HEK293T (cell line): ENCODE data around the gene ARMS2.

ENCODE experiments used
- CTCF ChIA-PET: fragments of 350-600 bp; formaldehyde crosslinking; extraction: SDS; loops from one replicate; lab custom pipeline; 2021; ENCODE audit warnings: antibody characterized with exemption, inconsistent platforms; lab: Yijun Ruan, JAX
- POLR2A ChIA-PET: fragments of 350-600 bp; formaldehyde crosslinking; extraction: SDS; loops from one replicate; lab custom pipeline; 2020; ENCODE audit warnings: antibody characterized with exemption, inconsistent platforms; lab: Yijun Ruan, JAX
- DNase-seq: peaks from one replicate; pipeline ENCODE4 v3.0.0; 2012; ENCODE audit warnings: mixed read lengths; ENCODE audit errors: extremely low spot score
- ARNT ChIP-seq: fragments of 450-650 bp; IDR thresholded peaks from 2 replicates; pipeline ENCODE4 v1.6.1; 2017; ENCODE audit warnings: mild to moderate bottlenecking
- BHLHE40 ChIP-seq: fragments of 450-650 bp; IDR thresholded peaks from 2 replicates; pipeline ENCODE4 v1.6.1; 2016; ENCODE audit warnings: mild to moderate bottlenecking, moderate library complexity, borderline replicate concordance
- CTBP1 ChIP-seq: fragments of 450-650 bp; IDR thresholded peaks from 2 replicates; pipeline ENCODE4 v1.6.1; 2016; ENCODE audit warnings: borderline replicate concordance
- ELF4 ChIP-seq: fragments of 450-650 bp; IDR thresholded peaks from 2 replicates; pipeline ENCODE4 v1.6.1; 2017; ENCODE audit warnings: antibody characterized with exemption
- FOXA1 ChIP-seq: fragments of 450-650 bp; IDR thresholded peaks from 2 replicates; pipeline ENCODE4 v1.6.1; 2016; ENCODE audit warnings: mild to moderate bottlenecking
- FOXK2 ChIP-seq: fragments of 450-650 bp; IDR thresholded peaks from 2 replicates; pipeline ENCODE4 v1.6.1; 2016; ENCODE audit warnings: mild to moderate bottlenecking
- FOXM1 ChIP-seq: fragments of 450-650 bp; IDR thresholded peaks from 2 replicates; pipeline ENCODE4 v1.6.1; 2017; ENCODE audit warnings: mild to moderate bottlenecking, borderline replicate concordance
- HDGF ChIP-seq: fragments of 450-650 bp; IDR thresholded peaks from 2 replicates; pipeline ENCODE4 v1.6.1; 2017; ENCODE audit warnings: antibody characterized with exemption, borderline replicate concordance
- L3MBTL2 ChIP-seq: fragments of 450-650 bp; conservative IDR thresholded peaks from 2 replicates; pipeline ENCODE4 v1.6.1; 2016; ENCODE audit warnings: mild to moderate bottlenecking
- LEF1 ChIP-seq: fragments of 450-650 bp; IDR thresholded peaks from 2 replicates; pipeline ENCODE4 v1.6.1; 2017; ENCODE audit warnings: mild to moderate bottlenecking, borderline replicate concordance
- NFRKB ChIP-seq: fragments of 450-650 bp; IDR thresholded peaks from 2 replicates; pipeline ENCODE4 v1.6.1; 2016; ENCODE audit warnings: mild to moderate bottlenecking, moderate library complexity
- SP1 ChIP-seq: fragments of 450-650 bp; IDR thresholded peaks from 2 replicates; pipeline ENCODE4 v1.6.1; 2017
- SUZ12 ChIP-seq: fragments of 450-650 bp; IDR thresholded peaks from 2 replicates; pipeline ENCODE4 v1.6.1; 2016; ENCODE audit warnings: mild to moderate bottlenecking
- TARDBP ChIP-seq: fragments of 450-650 bp; IDR thresholded peaks from 2 replicates; pipeline ENCODE4 v1.6.1; 2016
- ZNF384 ChIP-seq: fragments of 450-650 bp; IDR thresholded peaks from 2 replicates; pipeline ENCODE4 v1.6.1; 2016
- TF ChIP-seq, protein P1 (sequence below): fragments of 450-650 bp; IDR thresholded peaks from 2 replicates; pipeline ENCODE4 v1.6.1; 2016

ARMS2 gene

GRCh38 chr10:122446668-122447423 lies 7.6 kb upstream of the ARMS2 start:
- ChIA-PET POLR2A (no interaction called here), CTCF (interaction anchor here (0.6 to 1.7 kb wide), 2 partner anchors 12 to 118 kb away, joined by 3 to 5 read pairs; no protein-coding TSS in a partner anchor)
- peak; percentile 77 for DNase-seq
- TF ChIP-seq, protein P1, sequence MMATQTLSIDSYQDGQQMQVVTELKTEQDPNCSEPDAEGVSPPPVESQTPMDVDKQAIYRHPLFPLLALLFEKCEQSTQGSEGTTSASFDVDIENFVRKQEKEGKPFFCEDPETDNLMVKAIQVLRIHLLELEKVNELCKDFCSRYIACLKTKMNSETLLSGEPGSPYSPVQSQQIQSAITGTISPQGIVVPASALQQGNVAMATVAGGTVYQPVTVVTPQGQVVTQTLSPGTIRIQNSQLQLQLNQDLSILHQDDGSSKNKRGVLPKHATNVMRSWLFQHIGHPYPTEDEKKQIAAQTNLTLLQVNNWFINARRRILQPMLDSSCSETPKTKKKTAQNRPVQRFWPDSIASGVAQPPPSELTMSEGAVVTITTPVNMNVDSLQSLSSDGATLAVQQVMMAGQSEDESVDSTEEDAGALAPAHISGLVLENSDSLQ: peak; percentile 92
- no peak for TF ChIP-seq SUZ12

- ChIA-PET POLR2A (no interaction called here), CTCF (no interaction called here)
- TF ChIP-seq CTBP1: no peak
- TF ChIP-seq ZNF384: no peak
- TF ChIP-seq SUZ12: no peak
- no peak for TF ChIP-seq ELF4
- no peak for TF ChIP-seq BHLHE40
- TF ChIP-seq HDGF: no peak
- TF ChIP-seq FOXA1: no peak
- TF ChIP-seq NFRKB: no peak
- TF ChIP-seq, protein P1: no peak
- no peak for TF ChIP-seq FOXK2
- no peak for TF ChIP-seq LEF1
- TF ChIP-seq FOXM1: no peak
- TF ChIP-seq L3MBTL2: no peak
- no peak for TF ChIP-seq ARNT
- TF ChIP-seq SP1: no peak
- TF ChIP-seq TARDBP: no peak
- no peak for DNase-seq
These were observed 5.9 kb upstream of the ARMS2 start for GRCh38 chr10:122448600-122448999.

DNA sequence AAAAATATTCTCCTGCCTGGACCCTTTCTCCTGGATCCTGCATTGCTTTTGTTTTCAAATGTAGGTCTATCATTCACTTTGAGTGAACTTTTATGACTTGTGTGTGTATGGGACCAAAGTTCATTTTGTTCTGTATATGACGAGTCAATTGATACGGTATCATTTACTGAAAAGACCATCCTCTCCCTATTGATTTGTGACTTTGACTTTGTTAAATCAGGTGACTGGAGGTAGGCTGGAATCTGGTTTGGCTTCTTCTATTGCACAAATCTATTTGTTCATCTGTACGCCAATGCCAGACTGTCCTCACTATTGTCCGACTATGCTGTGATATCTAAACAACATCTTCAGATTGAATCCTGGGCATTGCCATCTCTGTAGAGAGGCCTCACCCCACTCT lies 5.3 kb upstream of the ARMS2 start:
- no peak for DNase-seq
- ChIA-PET CTCF (no interaction called here), POLR2A (no interaction called here)
- TF ChIP-seq NFRKB (no peak), HDGF (no peak), ARNT (no peak), CTBP1 (no peak), L3MBTL2 (no peak), ZNF384 (no peak), FOXA1 (no peak), FOXK2 (no peak), SP1 (no peak), ELF4 (no peak)
- TF ChIP-seq, protein P1: no peak

DNA sequence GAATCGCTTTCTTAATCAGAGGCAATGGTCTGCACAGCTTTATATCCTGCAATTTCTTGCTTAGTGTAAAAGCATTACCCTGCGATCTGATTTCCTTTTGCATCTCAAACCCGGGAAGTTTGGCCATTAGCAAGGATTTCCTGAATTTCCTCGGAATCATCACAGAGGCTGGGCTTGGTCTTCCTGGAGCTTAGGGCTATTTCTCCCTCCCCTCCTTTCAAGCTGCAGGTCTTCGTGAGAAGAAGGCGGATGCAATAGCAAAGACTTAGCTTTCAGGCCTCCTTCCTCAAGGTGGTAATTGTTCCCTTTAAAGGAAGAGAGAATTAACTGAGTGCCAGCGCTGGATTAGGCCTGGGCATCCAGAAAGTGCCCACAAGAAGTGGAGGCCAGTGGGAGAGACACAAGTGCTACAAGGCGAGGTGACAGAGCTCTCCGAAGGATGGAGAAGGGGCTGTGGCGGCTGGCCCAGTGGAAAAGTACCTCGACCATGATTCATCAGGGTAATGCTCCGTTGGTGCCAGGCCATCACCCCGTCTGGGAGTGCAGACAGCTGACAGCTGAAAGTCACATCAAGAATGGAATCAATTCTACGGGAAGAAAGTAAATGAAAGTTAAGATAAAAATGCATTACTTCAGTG lies 4.0 kb upstream of the ARMS2 start:
- TF ChIP-seq ARNT (no peak), ZNF384 (no peak), SUZ12 (no peak), BHLHE40 (no peak), L3MBTL2 (no peak), FOXM1 (no peak), NFRKB (no peak), ELF4 (no peak), TARDBP (no peak), FOXK2 (no peak), LEF1 (no peak), CTBP1 (no peak), FOXA1 (no peak), HDGF (no peak), SP1 (no peak)
- TF ChIP-seq, protein P1: no peak
- DNase-seq: no peak
- POLR2A ChIA-PET: no interaction called here
- CTCF ChIA-PET: no interaction called here

DNA sequence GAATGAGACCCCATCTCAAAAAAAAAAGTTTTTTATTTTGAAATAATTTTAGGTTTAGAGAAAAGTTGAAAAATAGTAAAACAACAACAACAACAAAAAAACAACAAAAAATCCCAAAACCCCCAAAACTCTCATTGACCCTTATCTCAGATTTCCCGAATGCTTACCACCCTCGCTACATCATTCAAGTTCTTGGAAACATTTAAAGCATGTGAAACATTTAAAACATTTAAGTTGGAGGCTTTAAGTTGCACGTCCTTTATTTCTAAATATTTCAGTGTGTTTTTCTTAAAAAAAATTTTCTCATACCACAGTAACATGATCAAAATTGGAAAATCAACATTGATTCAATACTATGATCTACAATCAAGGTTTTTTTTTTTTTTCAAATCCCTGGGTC lies 382 bp upstream of the ARMS2 start:
- ChIA-PET POLR2A (no interaction called here), CTCF (interaction anchor here (0.6 kb wide), 1 partner anchor 81 kb away, joined by 3 read pairs; no protein-coding TSS in a partner anchor)
- TF ChIP-seq ELF4 (no peak), FOXA1 (no peak), FOXM1 (no peak), TARDBP (no peak), BHLHE40 (no peak), HDGF (no peak), L3MBTL2 (no peak), NFRKB (no peak), LEF1 (no peak), ZNF384 (no peak), SP1 (no peak), ARNT (no peak), CTBP1 (no peak), FOXK2 (no peak), SUZ12 (no peak)
- TF ChIP-seq, protein P1: no peak
- DNase-seq: no peak
